PC-9 (cell line): ENCODE measurements around the gene CIITA. TPM values are rescaled to one million over a fixed set of nuclear protein-coding genes. Genes with fewer than 3 reads are reported as not detected.

ENCODE experiments used
- BruUV-seq: library from RNA; stranded (reverse); fragments of 400-500 nt; replicated peaks from 2 replicates; lab custom pipeline; 2021; lab: Mats Ljungman, UMichigan
- CTCF ChIA-PET: fragments of 300-600 bp; sonication (Branson Sonifier 250); formaldehyde crosslinking; loops from one replicate; lab custom pipeline; 2022; ENCODE audit warnings: antibody characterized with exemption; lab: Charles Lee
- POLR2A ChIA-PET: fragments of 300-600 bp; sonication (Branson Sonifier 250); formaldehyde crosslinking; loops from one replicate; lab custom pipeline; 2022; ENCODE audit warnings: antibody characterized with exemption; ENCODE audit not compliant: unreplicated experiment; lab: Charles Lee
- DNase-seq, 2 experiments: peaks; one replicate each; pipeline versions ENCODE4 v3.0.0 to v3.0.0-alpha.2; 2015 to 2022; ENCODE audit warnings: mixed read lengths in 1 of 2
- H2AFZ ChIP-seq: fragments of 200-600 bp; sonication (generic); 2 replicates; pipeline ENCODE4 v1.8.1; 2017; ENCODE audit warnings: antibody characterized with exemption
- H3F3A ChIP-seq: fragments of 200-600 bp; sonication (generic); 2 replicates; pipeline ENCODE4 v1.8.1; 2017; ENCODE audit warnings: antibody characterized with exemption, mild to moderate bottlenecking, low read depth; ENCODE audit not compliant: insufficient read depth
- H3K27ac ChIP-seq: fragments of 200-600 bp; sonication (generic); 2 replicates; pipeline ENCODE4 v1.6.1; 2016; ENCODE audit warnings: mixed run types
- H3K27me3 ChIP-seq: fragments of 200-600 bp; sonication (generic); 2 replicates; pipeline ENCODE4 v1.6.1; 2016; ENCODE audit warnings: low read depth, mixed run types; ENCODE audit not compliant: insufficient read depth
- H3K36me3 ChIP-seq: fragments of 200-600 bp; sonication (generic); 2 replicates; pipeline ENCODE4 v1.6.1; 2016; ENCODE audit warnings: low read depth, mixed run types
- H3K4me1 ChIP-seq: fragments of 200-600 bp; sonication (generic); replicated peaks from 2 replicates; pipeline ENCODE4 v1.6.1; 2016; ENCODE audit warnings: mixed run types; ENCODE audit not compliant: insufficient read depth
- H3K4me2 ChIP-seq: fragments of 200-600 bp; sonication (generic); 2 replicates; pipeline ENCODE4 v1.6.1; 2017; ENCODE audit warnings: mixed run types
- H3K4me3 ChIP-seq: fragments of 200-600 bp; sonication (generic); 2 replicates; pipeline ENCODE4 v1.6.1; 2016; ENCODE audit warnings: mixed run types
- H3K79me2 ChIP-seq: fragments of 200-600 bp; sonication (generic); 2 replicates; pipeline ENCODE4 v1.6.1; 2017; ENCODE audit warnings: low read depth, mixed run types
- H3K9me2 ChIP-seq: fragments of 200-600 bp; sonication (generic); 2 replicates; pipeline ENCODE4 v1.8.1; 2017; ENCODE audit warnings: mild to moderate bottlenecking; ENCODE audit not compliant: insufficient read depth
- H3K9me3 ChIP-seq: fragments of 200-600 bp; sonication (generic); 2 replicates; pipeline ENCODE4 v1.8.1; 2016; ENCODE audit warnings: low read depth; ENCODE audit not compliant: insufficient read depth
- H4K20me1 ChIP-seq: fragments of 200-600 bp; sonication (generic); 2 replicates; pipeline ENCODE4 v1.8.1; 2017; ENCODE audit not compliant: insufficient read depth
- EZH2 ChIP-seq: fragments of 200-600 bp; sonication (generic); IDR thresholded peaks from 2 replicates; pipeline ENCODE4 v1.8.0; 2017; ENCODE audit warnings: antibody characterized with exemption, low read depth
- intact Hi-C: fragments of 100-400 bp; cut with micrococcal nuclease; formaldehyde crosslinking; loops from one replicate; pipeline ENCODE4 v1.10.0; 2022; ENCODE audit not compliant: unreplicated experiment
- total RNA-seq: library from RNA; stranded (reverse); gene quantifications from 2 replicates; pipeline ENCODE4 v1.2.3, GENCODE V29; 2021
- TF ChIP-seq, protein P1 (sequence below): fragments of 200-600 bp; sonication (generic); conservative IDR thresholded peaks from 2 replicates; pipeline ENCODE4 v1.6.1; 2017; ENCODE audit warnings: mixed run types, antibody characterized with exemption, mild to moderate bottlenecking, moderate library complexity

The CIITA gene
- total RNA-seq, 1 experiment from 2014 or later: 1.7 TPM

DNA sequence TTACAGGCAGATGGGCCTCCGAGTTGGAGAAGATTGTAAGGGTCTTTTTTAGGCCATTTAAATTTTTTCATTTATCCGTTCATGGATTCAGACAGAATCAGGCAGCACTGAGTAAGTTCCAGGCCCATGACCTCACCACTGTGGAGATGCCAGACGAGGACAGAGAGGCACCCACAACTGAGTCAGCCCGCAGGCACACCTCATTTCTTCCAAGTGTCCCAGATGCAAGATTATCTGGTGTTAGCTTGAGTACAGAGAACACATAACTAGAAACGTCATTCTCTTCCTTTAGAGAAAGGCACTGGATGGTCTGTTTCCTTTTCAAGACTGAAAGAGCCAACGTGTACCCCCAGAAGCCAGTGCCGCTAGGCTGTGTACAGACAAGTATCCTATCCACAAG is 84.2 kb downstream of the CIITA start:
- ChIA-PET CTCF (interaction anchor here (0.6 to 1.1 kb wide), 2 partner anchors 11 to 23 kb away, joined by 3 read pairs; no protein-coding TSS in a partner anchor), POLR2A (no interaction called here)
- Histone ChIP-seq H3K4me2 (no peak overlapping the region), H2AFZ (no peak overlapping the region), H3K36me3 (no peaks in the 10 kb centered on the region), H4K20me1 (no peaks in the 10 kb centered on the region), H3K9me3 (no peaks in the 10 kb centered on the region), H3K4me1 (peaks cover 13% of the 10 kb centered on the region), H3K27ac (no peak overlapping the region), H3K4me3 (no peak overlapping the region), H3K27me3 (no peaks in the 10 kb centered on the region), H3K79me2 (no peaks in the 10 kb centered on the region), H3F3A (peaks cover 9% of the 10 kb centered on the region; the same call in 1 of the 2 replicates), H3K9me2 (no peaks in the 10 kb centered on the region)
- no peak for DNase-seq
- intact Hi-C loops: no loop called here
- no peak for TF ChIP-seq EZH2
- TF ChIP-seq, protein P1, sequence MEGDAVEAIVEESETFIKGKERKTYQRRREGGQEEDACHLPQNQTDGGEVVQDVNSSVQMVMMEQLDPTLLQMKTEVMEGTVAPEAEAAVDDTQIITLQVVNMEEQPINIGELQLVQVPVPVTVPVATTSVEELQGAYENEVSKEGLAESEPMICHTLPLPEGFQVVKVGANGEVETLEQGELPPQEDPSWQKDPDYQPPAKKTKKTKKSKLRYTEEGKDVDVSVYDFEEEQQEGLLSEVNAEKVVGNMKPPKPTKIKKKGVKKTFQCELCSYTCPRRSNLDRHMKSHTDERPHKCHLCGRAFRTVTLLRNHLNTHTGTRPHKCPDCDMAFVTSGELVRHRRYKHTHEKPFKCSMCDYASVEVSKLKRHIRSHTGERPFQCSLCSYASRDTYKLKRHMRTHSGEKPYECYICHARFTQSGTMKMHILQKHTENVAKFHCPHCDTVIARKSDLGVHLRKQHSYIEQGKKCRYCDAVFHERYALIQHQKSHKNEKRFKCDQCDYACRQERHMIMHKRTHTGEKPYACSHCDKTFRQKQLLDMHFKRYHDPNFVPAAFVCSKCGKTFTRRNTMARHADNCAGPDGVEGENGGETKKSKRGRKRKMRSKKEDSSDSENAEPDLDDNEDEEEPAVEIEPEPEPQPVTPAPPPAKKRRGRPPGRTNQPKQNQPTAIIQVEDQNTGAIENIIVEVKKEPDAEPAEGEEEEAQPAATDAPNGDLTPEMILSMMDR: no peak
- BruUV-seq: no TSS peak

DNA sequence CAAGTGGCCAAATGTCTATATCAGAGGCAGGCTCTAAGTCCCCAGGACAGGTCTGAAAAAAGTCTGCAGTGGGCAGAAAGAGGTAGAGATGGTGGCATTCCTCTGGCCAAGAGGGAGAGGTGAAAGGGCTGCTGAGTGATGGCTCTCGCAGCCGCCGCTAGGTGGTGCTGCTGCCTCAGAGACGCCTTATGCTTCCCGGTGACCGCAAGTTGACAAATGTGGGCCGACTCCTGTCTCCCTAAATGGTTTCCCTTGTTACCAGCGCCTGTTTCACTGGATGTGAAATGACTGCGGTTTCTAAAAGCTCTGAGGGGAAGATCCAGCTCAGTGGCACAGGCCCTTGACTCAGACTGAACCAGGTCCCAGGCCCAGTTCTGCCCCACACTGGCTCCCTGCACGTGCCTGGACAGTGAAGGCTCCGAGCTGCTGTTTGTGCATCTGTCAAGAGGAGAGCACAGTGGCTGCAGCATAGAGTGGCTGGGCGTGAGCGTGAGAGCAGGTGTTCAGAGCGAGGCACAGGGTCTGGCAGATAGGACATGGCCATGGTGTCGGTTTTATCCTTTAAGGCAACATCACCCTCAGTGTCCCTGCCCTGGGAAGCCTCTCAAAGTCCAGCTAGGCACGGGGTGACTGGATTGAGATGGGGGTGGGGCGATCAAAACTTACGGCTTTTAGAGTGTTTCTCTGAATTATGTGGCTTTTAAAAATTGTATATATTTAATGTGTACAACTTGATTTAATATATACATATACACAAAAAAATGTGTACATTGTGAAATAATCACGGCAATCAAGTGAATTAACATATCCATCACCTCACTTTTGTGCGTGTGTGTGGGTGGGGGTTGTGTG is 87.3 kb downstream of the CIITA start:
- Histone ChIP-seq H2AFZ (no peak overlapping the region), H3K4me1 (no peaks in the 10 kb centered on the region)

DNA sequence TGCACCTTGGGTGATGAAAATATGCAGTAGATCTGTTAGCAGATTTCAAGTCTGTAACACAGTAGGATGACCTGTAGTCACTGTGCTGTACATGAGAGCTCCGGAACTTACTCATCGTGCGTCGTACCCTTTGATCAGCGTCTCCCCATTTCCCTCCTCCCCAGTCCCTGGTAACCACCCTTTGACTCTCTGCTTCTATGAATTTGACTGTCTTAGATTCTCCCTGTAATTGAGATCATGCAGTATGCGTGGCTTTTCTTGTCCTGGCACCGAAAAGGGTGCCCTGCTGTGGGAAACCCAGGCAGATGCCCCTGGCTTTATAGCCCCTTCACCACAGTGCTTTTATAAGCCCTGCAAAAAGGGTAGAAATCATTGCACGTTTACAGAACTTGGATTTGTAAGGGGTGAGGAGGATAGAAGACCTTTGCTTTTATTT is 87.9 kb downstream of the CIITA start:
- Histone ChIP-seq H3K36me3 (no peaks in the 10 kb centered on the region; the same call in 1 of the 2 replicates), H3K27me3 (no peaks in the 10 kb centered on the region), H3K9me3 (no peaks in the 10 kb centered on the region), H3K27ac (no peak overlapping the region), H2AFZ (no peak overlapping the region), H3K4me3 (no peak overlapping the region), H3K9me2 (no peaks in the 10 kb centered on the region), H4K20me1 (no peaks in the 10 kb centered on the region), H3F3A (no peaks in the 10 kb centered on the region; the same call in 1 of the 2 replicates), H3K4me2 (no peak overlapping the region), H3K79me2 (no peaks in the 10 kb centered on the region), H3K4me1 (no peaks in the 10 kb centered on the region)
- POLR2A ChIA-PET: no interaction called here
- no peak for TF ChIP-seq EZH2
- TF ChIP-seq, protein P1: no peak
- CTCF ChIA-PET: interaction anchor here (0.6 to 1.6 kb wide), 3 partner anchors 392 to 530 kb away, joined by 3 to 5 read pairs (median 4); no protein-coding TSS in a partner anchor
- no TSS peak for BruUV-seq
- DNase-seq: no peak
- intact Hi-C loops: loop anchor here (1.0 kb wide), 1 partner anchor 440 kb away; no protein-coding TSS in a partner anchor

More for the DNA sequence above, 87.3 kb downstream of the CIITA start:
- no peak for TF ChIP-seq EZH2
- TF ChIP-seq, protein P1: peak; percentile 91
- H3K79me2 ChIP-seq: no peaks in the 10 kb centered on the region
- no peaks in the 10 kb centered on the region; the same call in 1 of the 2 replicates for H3F3A ChIP-seq
- no peaks in the 10 kb centered on the region for H3K9me2 ChIP-seq
- no peaks in the 10 kb centered on the region for H4K20me1 ChIP-seq
- ChIA-PET POLR2A (interaction anchor here (0.6 kb wide), 2 partner anchors 18 to 293 kb away, joined by 4 to 6 read pairs; no protein-coding TSS in a partner anchor), CTCF (interaction anchor here (0.6 to 1.6 kb wide), 5 partner anchors 291 to 802 kb away, joined by 3 to 5 read pairs (median 3); no protein-coding TSS in a partner anchor)
- H3K9me3 ChIP-seq: no peaks in the 10 kb centered on the region
- H3K27ac ChIP-seq: no peak overlapping the region
- peak overlapping the region; percentile 18; the same call in 1 of the 2 replicates for H3K4me2 ChIP-seq
- no peaks in the 10 kb centered on the region for H3K27me3 ChIP-seq
- peak in 1 of 2 experiments; percentile 83 for DNase-seq
- intact Hi-C loops: loop anchor here (1.0 kb wide), 1 partner anchor 441 kb away; no protein-coding TSS in a partner anchor
- no peak overlapping the region for H3K4me3 ChIP-seq
- no TSS peak for BruUV-seq
- no peaks in the 10 kb centered on the region for H3K36me3 ChIP-seq
